H1 (cell line): ENCODE data around the gene LRBA. TPM values are rescaled to one million over a fixed set of nuclear protein-coding genes. Genes with fewer than 3 reads are reported as not detected.

ENCODE experiments used
- CTCF ChIA-PET: fragments of 300-600 bp; sonication (Branson Sonifier 250); formaldehyde crosslinking; loops from one replicate; lab custom pipeline; 2021; ENCODE audit not compliant: partially characterized antibody; lab: Charles Lee
- POLR2A ChIA-PET: fragments of 300-600 bp; sonication (Branson Sonifier 250); formaldehyde crosslinking; loops from one replicate; lab custom pipeline; 2021; ENCODE audit warnings: inconsistent platforms; ENCODE audit not compliant: partially characterized antibody; lab: Charles Lee
- DNase-seq, 2 experiments: peaks; one replicate each; pipeline versions ENCODE4 v3.0.0 to v3.0.0-alpha.2; 2010 to 2022; ENCODE audit warnings: low spot score in 2 of 2, low read depth in 1 of 2, mixed read lengths in 1 of 2
- FAIRE-seq: peaks from 2 replicates; lab custom pipeline; 2011; peaks lifted over from hg19 to GRCh38; lab: Jason Lieb, UNC
- H2AFZ ChIP-seq: 2 replicates; pipeline ENCODE4 v1.8.1; 2012; ENCODE audit warnings: low read length, inconsistent platforms
- H2AK5ac ChIP-seq: 2 replicates; pipeline ENCODE4 v1.6.1; 2013; ENCODE audit warnings: low read depth, low read length
- H2BK120ac ChIP-seq: replicated peaks from 2 replicates; pipeline ENCODE3; 2013; ENCODE audit warnings: low read depth, low read length, inconsistent platforms
- H2BK12ac ChIP-seq: 2 replicates; pipeline ENCODE4 v1.6.1; 2013; ENCODE audit warnings: low read depth, low read length
- H2BK15ac ChIP-seq: 2 replicates; pipeline ENCODE4 v1.6.1; 2013; ENCODE audit warnings: low read length
- H2BK20ac ChIP-seq: 2 replicates; pipeline ENCODE4 v1.6.1; 2013; ENCODE audit warnings: low read length
- H2BK5ac ChIP-seq: 2 replicates; pipeline ENCODE4 v1.6.1; 2013; ENCODE audit warnings: low read depth, low read length
- H3K14ac ChIP-seq: 2 replicates; pipeline ENCODE4 v1.6.1; 2013; ENCODE audit warnings: inconsistent platforms; ENCODE audit not compliant: insufficient read length
- H3K18ac ChIP-seq: 2 replicates; pipeline ENCODE4 v1.6.1; 2013; ENCODE audit warnings: low read length; ENCODE audit errors: extremely low read depth
- H3K23ac ChIP-seq: 2 replicates; pipeline ENCODE4 v1.6.1; 2013; ENCODE audit warnings: inconsistent platforms; ENCODE audit not compliant: insufficient read length
- H3K23me2 ChIP-seq: 2 replicates; pipeline ENCODE4 v1.6.1; 2013; ENCODE audit warnings: low read depth, low read length
- H3K27ac ChIP-seq: 2 replicates; pipeline ENCODE4 v1.6.1; 2011; ENCODE audit warnings: low read depth, low read length, inconsistent platforms
- H3K27me3 ChIP-seq, 4 experiments: replicated peaks in 1 of 4; 1 replicate in 1 of 4; 2 replicates in 3 of 4; pipeline versions ENCODE4 v1.6.1 to v1.8.1; 2011 to 2013; ENCODE audit warnings: low read length in 3 of 4, mild to moderate bottlenecking in 3 of 4, inconsistent platforms in 2 of 4, mixed read lengths in 2 of 4, moderate library complexity in 1 of 4; ENCODE audit not compliant: control insufficient read depth in 3 of 4, insufficient read depth in 3 of 4; ENCODE audit errors: extremely low read depth in 1 of 4
- H3K36me3 ChIP-seq, 4 experiments: 2 replicates each; pipeline versions ENCODE4 v1.6.1 to v1.8.1; 2011 to 2013; ENCODE audit warnings: mild to moderate bottlenecking in 4 of 4, low read length in 3 of 4, moderate library complexity in 2 of 4, control low read depth in 1 of 4, inconsistent platforms in 1 of 4; ENCODE audit not compliant: insufficient read depth in 4 of 4, control insufficient read depth in 2 of 4
- H3K4ac ChIP-seq: replicated peaks from 2 replicates; pipeline ENCODE3; 2013; ENCODE audit warnings: low read length, low read depth, mixed read lengths, inconsistent platforms; ENCODE audit not compliant: insufficient read length
- H3K4me1 ChIP-seq, 4 experiments: replicated peaks in 1 of 4; 1 replicate in 1 of 4; 2 replicates in 3 of 4; pipeline versions ENCODE4 v1.6.1 to v1.8.1; 2011 to 2013; ENCODE audit warnings: low read length in 3 of 4, inconsistent platforms in 2 of 4, mixed read lengths in 1 of 4; ENCODE audit not compliant: insufficient read depth in 4 of 4, control insufficient read depth in 3 of 4
- H3K4me2 ChIP-seq, 2 experiments: 2 replicates each; pipeline versions ENCODE4 v1.6.1 to v1.8.1; 2011 to 2013; ENCODE audit warnings: low read depth in 2 of 2, low read length in 2 of 2, control low read depth in 1 of 2, inconsistent platforms in 1 of 2, mild to moderate bottlenecking in 1 of 2; ENCODE audit not compliant: insufficient read depth in 1 of 2
- H3K4me3 ChIP-seq, 4 experiments: fragments of 200-600, 300-600 bp in 1 of 4; sonication (generic), shearing (Covaris generic), sonication (Bioruptor Twin) in 1 of 4; 2 replicates each; pipeline versions ENCODE4 v1.5.1 to v1.8.1; 2011 to 2016; ENCODE audit warnings: low read length in 4 of 4, low read depth in 3 of 4, control low read depth in 2 of 4, inconsistent platforms in 2 of 4, mild to moderate bottlenecking in 2 of 4, mixed read lengths in 1 of 4, moderate library complexity in 1 of 4; ENCODE audit not compliant: insufficient read depth in 2 of 4; ENCODE audit errors: extremely low read depth in 1 of 4
- H3K56ac ChIP-seq: replicated peaks from 2 replicates; pipeline ENCODE3; 2013; ENCODE audit warnings: low read depth, mild to moderate bottlenecking, mixed read lengths, low read length, inconsistent platforms; ENCODE audit not compliant: insufficient read length
- H3K79me1 ChIP-seq: 2 replicates; pipeline ENCODE4 v1.6.1; 2013; ENCODE audit warnings: low read depth, low read length, control low read depth
- H3K79me2 ChIP-seq, 2 experiments: 2 replicates each; pipeline versions ENCODE4 v1.6.1 to v1.8.1; 2012 to 2013; ENCODE audit warnings: low read length in 2 of 2, mild to moderate bottlenecking in 2 of 2, inconsistent platforms in 1 of 2; ENCODE audit not compliant: insufficient read depth in 2 of 2, control insufficient read depth in 1 of 2
- H3K9ac ChIP-seq, 4 experiments: replicated peaks in 1 of 4; 1 replicate in 1 of 4; 2 replicates in 3 of 4; pipeline versions ENCODE4 v1.6.1 to v1.8.1; 2011 to 2013; ENCODE audit warnings: low read depth in 3 of 4, low read length in 3 of 4, control low read depth in 2 of 4, mild to moderate bottlenecking in 2 of 4, moderate library complexity in 2 of 4, inconsistent platforms in 1 of 4; ENCODE audit errors: extremely low read depth in 1 of 4
- H3K9me3 ChIP-seq, 2 experiments: 2 replicates each; pipeline versions ENCODE4 v1.6.1 to v1.8.1; 2012 to 2013; ENCODE audit warnings: mild to moderate bottlenecking in 2 of 2, moderate library complexity in 2 of 2, control low read depth in 1 of 2, inconsistent platforms in 1 of 2, low read depth in 1 of 2, low read length in 1 of 2, mixed read lengths in 1 of 2; ENCODE audit not compliant: insufficient read depth in 2 of 2
- H4K20me1 ChIP-seq, 2 experiments: replicated peaks in 1 of 2; 2 replicates each; pipeline versions ENCODE3 to v1.8.1; 2011 to 2013; ENCODE audit warnings: inconsistent platforms in 2 of 2, low read length in 2 of 2, mild to moderate bottlenecking in 1 of 2; ENCODE audit not compliant: insufficient read depth in 2 of 2, control insufficient read depth in 1 of 2
- H4K5ac ChIP-seq: 2 replicates; pipeline ENCODE4 v1.6.1; 2013; ENCODE audit warnings: low read length, low read depth, mixed read lengths, inconsistent platforms; ENCODE audit not compliant: insufficient read length
- H4K8ac ChIP-seq: 2 replicates; pipeline ENCODE4 v1.8.0; 2013; ENCODE audit warnings: mild to moderate bottlenecking, moderate library complexity, low read length, inconsistent platforms; ENCODE audit not compliant: insufficient read depth; ENCODE audit errors: extremely low read depth
- H4K91ac ChIP-seq: replicated peaks from 2 replicates; pipeline ENCODE3; 2013; ENCODE audit warnings: low read length, mixed read lengths, inconsistent platforms; ENCODE audit not compliant: insufficient read length
- BRCA1 ChIP-seq: IDR thresholded peaks from 2 replicates; pipeline ENCODE4 v1.6.1; 2012; ENCODE audit warnings: low read depth, low read length, improper control_type of control experiment
- CBX8 ChIP-seq: fragments of 300-800, 300-1000 bp; sonication (generic); IDR thresholded peaks from 2 replicates; pipeline ENCODE4 v1.7.1; 2016; ENCODE audit warnings: low read depth, low read length, borderline replicate concordance
- HDAC6 ChIP-seq: IDR thresholded peaks from one replicate; pipeline ENCODE4 v1.7.1; 2012; ENCODE audit warnings: low read depth, mild to moderate bottlenecking, inconsistent platforms, low read length, moderate library complexity
- JUN ChIP-seq: IDR thresholded peaks from 2 replicates; pipeline ENCODE4 v1.6.1; 2011; ENCODE audit warnings: low read depth, mild to moderate bottlenecking, improper control_type of control experiment, low read length
- JUND ChIP-seq: IDR thresholded peaks from 2 replicates; pipeline ENCODE4 v1.6.1; 2011; ENCODE audit warnings: mild to moderate bottlenecking, improper control_type of control experiment, low read length
- POLR2A ChIP-seq, 2 experiments: IDR thresholded peaks; 1 replicate in 1 of 2; 2 replicates in 1 of 2; pipeline ENCODE4 v1.6.1; 2011; ENCODE audit warnings: low read depth in 2 of 2, low read length in 2 of 2, mild to moderate bottlenecking in 2 of 2; ENCODE audit errors: control extremely low read depth in 1 of 2
- RFX5 ChIP-seq: IDR thresholded peaks from 2 replicates; pipeline ENCODE4 v1.6.1; 2011; ENCODE audit warnings: low read depth, low read length, improper control_type of control experiment, borderline replicate concordance
- SAP30 ChIP-seq: fragments of 300-600 bp; sonication (generic); IDR thresholded peaks from 2 replicates; pipeline ENCODE4 v1.7.1; 2012; ENCODE audit warnings: low read length, moderate library complexity, mild to moderate bottlenecking, inconsistent platforms; ENCODE audit not compliant: insufficient read depth, insufficient replicate concordance
- SIN3A ChIP-seq, 2 experiments: IDR thresholded peaks in 1 of 2; conservative IDR thresholded peaks in 1 of 2; 2 replicates each; pipeline ENCODE4 v1.6.1; 2011 to 2012; ENCODE audit warnings: low read length in 2 of 2, improper control_type of control experiment in 1 of 2, low read depth in 1 of 2, mild to moderate bottlenecking in 1 of 2
- TBP ChIP-seq: IDR thresholded peaks from 2 replicates; pipeline ENCODE4 v1.6.1; 2011; ENCODE audit warnings: low read depth, low read length, improper control_type of control experiment
- WGBS, 2 experiments: shearing (Covaris generic) in 1 of 2; methylation state at CpG; one replicate each; pipeline versions ENCODE4 v1.1.6 to v1.1.7; 2013 to 2015; ENCODE audit warnings: low lambda C conversion rate in 2 of 2, mixed read lengths in 2 of 2, inconsistent platforms in 1 of 2, low coverage in 1 of 2, missing lambda C conversion rate in 1 of 2; ENCODE audit not compliant: insufficient replicate concordance in 2 of 2, insufficient coverage in 1 of 2, insufficient read length in 1 of 2; ENCODE audit errors: extremely low coverage in 1 of 2, missing lambda C conversion rate in 1 of 2; 5-methylcytosine and 5-hydroxymethylcytosine counted together
- polyA plus RNA-seq, 7 experiments: library from polyadenylated mRNA; depleted of rRNA in 3 of 7; stranded (reverse) in 5 of 7; unstranded in 2 of 7; fragments of >200 nt in 5 of 7; fragments of 200-250 nt in 2 of 7; gene quantifications; 1 replicate in 5 of 7; 2 replicates in 1 of 7; 4 replicates in 1 of 7; pipeline versions ENCODE4 v1.2.1 to v1.2.3, GENCODE V29; 2011 to 2013; ENCODE audit warnings: missing spikeins in 2 of 7, mixed read lengths in 2 of 7
- total RNA-seq: library from RNA; stranded (reverse); fragmentation: NEBNext Ultra II Directional; extraction: Animal tissue kit (Norgen Biotek cat#: 25700); gene quantifications from 2 replicates; pipeline ENCODE4 v1.2.1, GENCODE V29; 2021

LRBA gene
- total and polyA plus RNA-seq, 2 of the 8 experiments (the other 6 are each of a cell fraction or from before 2014, with no cell fraction given): 54.6 to 83.2 TPM

DNA sequence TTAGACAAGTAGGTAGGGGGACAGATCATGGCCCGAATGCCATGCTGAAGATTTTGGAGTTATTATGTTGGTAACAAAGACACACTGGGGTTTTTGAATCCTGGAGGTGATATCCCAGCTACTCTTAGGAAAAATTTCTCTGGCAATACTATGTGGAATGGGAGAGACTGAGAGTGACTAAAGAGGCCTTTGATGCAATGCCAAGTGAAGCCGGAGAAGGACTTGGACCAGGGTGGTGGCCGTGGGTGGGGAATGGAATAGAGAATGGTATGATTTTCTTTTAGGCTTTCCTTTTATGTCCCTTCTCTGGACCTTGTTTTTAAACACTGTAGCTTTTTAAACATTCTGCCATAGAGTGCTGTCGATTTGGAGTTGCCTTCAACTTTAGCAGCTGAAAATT lies 795.2 kb downstream of the LRBA start:
- no peak overlapping the region for H3K18ac ChIP-seq
- TF ChIP-seq SIN3A (conservative IDR thresholded peaks at IDR 0.05 in 1 of 2, IDR thresholded peaks at IDR 0.05 in 1 of 2; ENCODE audit: low read depth in 1 of 2, low read length in 2 of 2) (no peak), SAP30 (no peak), TBP (no peak), JUND (no peak), HDAC6 (no peak), JUN (no peak), CBX8 (no peak), RFX5 (no peak), BRCA1 (no peak), POLR2A (IDR thresholded peaks at IDR 0.05; ENCODE audit: control extremely low read depth in 1 of 2, low read depth in 2 of 2, low read length in 2 of 2) (no peak)
- TF ChIP-seq, all 59 proteins: peak for 0
- no peaks in the 10 kb centered on the region for H3K79me2 ChIP-seq
- no peaks in the 10 kb centered on the region for H3K23me2 ChIP-seq
- FAIRE-seq: no peak
- H3K9me3 ChIP-seq: no peaks in the 10 kb centered on the region
- no peak overlapping the region for H2AK5ac ChIP-seq
- no peak overlapping the region for H2BK120ac ChIP-seq
- no peak overlapping the region for H3K27ac ChIP-seq
- H3K14ac ChIP-seq: no peak overlapping the region
- no peak overlapping the region for H2BK5ac ChIP-seq
- H4K5ac ChIP-seq: no peak overlapping the region
- H2BK15ac ChIP-seq: no peak overlapping the region
- H3K4me1 ChIP-seq: peaks cover 0 to 10% (median 0%) of the 10 kb centered on the region in 4 experiments; a peak in 5 of 7 replicates
- no peaks in the 10 kb centered on the region for H3K79me1 ChIP-seq
- H3K4ac ChIP-seq: no peak overlapping the region
- no peak for DNase-seq
- 92% methylated on average over 4 of the region's 4 CpGs; no CpG with 5 or more reads in 1 of the 2 experiments for WGBS, 2 experiments
- no peak overlapping the region for H4K8ac ChIP-seq
- H3K23ac ChIP-seq: no peak overlapping the region
- H3K4me2 ChIP-seq: no peak overlapping the region
- no peak overlapping the region for H3K4me3 ChIP-seq
- H3K56ac ChIP-seq: no peak overlapping the region
- ChIA-PET POLR2A (no interaction called here), CTCF (interaction anchor here (1.1 to 4.2 kb wide), 7 partner anchors 11 to 210 kb away, joined by 3 to 23 read pairs (median 4); no protein-coding TSS in a partner anchor)
- H2BK20ac ChIP-seq: no peak overlapping the region
- H2BK12ac ChIP-seq: no peak overlapping the region
- H4K91ac ChIP-seq: no peak overlapping the region
- no peak overlapping the region for H2AFZ ChIP-seq
- H3K9ac ChIP-seq: no peak overlapping the region
- no peaks in the 10 kb centered on the region for H3K36me3 ChIP-seq
- no peaks in the 10 kb centered on the region; a peak in 1 of 7 replicates for H3K27me3 ChIP-seq
- no peaks in the 10 kb centered on the region for H4K20me1 ChIP-seq
